Gastroesophageal sphincter (tissue), 3 donors: Measurements from ENCODE around the gene HAPSTR1.

Source experiments
- CTCF ChIP-seq, 4 experiments: fragments of 200-600 bp in 2 of 4; fragments of 450-650 bp in 2 of 4; sonication (generic) in 1 of 4; IDR thresholded peaks; one replicate each; pipeline ENCODE4 v1.5.1; 2017 to 2019; ENCODE audit warnings: antibody characterized with exemption in 4 of 4, mild to moderate bottlenecking in 2 of 4, moderate library complexity in 2 of 4
- POLR2A ChIP-seq, 2 donors: fragments of 450-650 bp; IDR thresholded peaks; one replicate each; pipeline ENCODE4 v1.6.1; 2017; ENCODE audit warnings: antibody characterized with exemption in 2 of 2, mild to moderate bottlenecking in 2 of 2, moderate library complexity in 1 of 2
- POLR2AphosphoS5 ChIP-seq: sonication (generic); formaldehyde crosslinking; IDR thresholded peaks from one replicate; pipeline ENCODE4 v1.6.1; 2017; ENCODE audit warnings: antibody characterized with exemption

- TF ChIP-seq CTCF (IDR thresholded peaks at IDR 0.05) (no peak), POLR2A (IDR thresholded peaks at IDR 0.05) (no peak), POLR2AphosphoS5 (no peak)
Measured at GRCh38 chr16:9082422-9082821, 9.0 kb upstream of the HAPSTR1 start.
